ENCODE results near the gene ZNF23.

ZNF23 gene

DNA sequence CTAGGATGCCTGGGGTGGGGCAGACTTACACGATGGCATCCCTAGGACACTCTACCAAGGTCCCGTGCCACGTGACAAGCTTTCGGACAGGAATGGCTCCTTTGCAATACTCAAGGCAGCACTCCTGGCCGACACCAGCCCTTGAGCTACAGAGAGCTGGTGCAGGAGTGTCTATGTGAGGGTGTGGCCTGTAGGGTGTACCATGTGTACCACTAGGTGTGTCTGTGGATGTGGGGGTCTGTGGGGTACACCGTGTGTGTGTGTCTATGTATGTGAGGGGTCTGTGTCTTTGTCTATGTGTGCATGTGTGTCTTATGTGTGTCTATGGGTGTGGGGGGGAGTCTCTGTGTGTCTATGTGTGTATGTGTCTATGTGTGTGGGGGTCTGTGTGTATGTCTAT is 18.3 kb downstream of the ZNF23 start:
- peaks cover 23% of the 10 kb centered on the region for H3K36me3 Mint-ChIP-seq (ENCODE audit: low read depth)
- no peaks in the 10 kb centered on the region for H3K4me1 Mint-ChIP-seq (ENCODE audit: low read depth)
- peaks cover 30% of the 10 kb centered on the region for H3K9me3 Mint-ChIP-seq
- H3K27me3 Mint-ChIP-seq = peaks cover 10% of the 10 kb centered on the region
- H3K4me3 Mint-ChIP-seq = no peak overlapping the region
- no peak overlapping the region for H3K27ac Mint-ChIP-seq

DNA sequence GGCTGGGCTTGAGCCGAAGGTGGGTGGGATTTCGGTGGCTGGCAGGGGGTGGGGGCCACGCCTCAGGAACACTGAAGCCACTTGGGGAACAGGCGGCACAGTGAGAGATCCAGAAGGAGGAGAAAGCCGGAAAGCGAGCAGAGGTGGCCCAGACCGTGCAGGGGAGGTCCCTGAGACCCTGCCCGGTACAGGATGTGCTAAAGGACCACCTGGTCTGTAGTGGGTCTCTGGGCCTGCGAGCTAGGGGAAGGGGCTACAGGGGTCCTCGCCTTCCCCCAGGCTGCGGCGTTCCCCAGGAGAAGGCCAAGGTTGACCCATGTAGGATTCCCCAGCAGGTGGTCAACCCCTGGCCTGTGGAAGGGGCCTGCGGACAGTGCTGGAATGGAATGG is 20.0 kb downstream of the ZNF23 start, which contains the start of gene TLE7:
Gene TLE7 (minus strand): TSS at position 4 of the 390 bp plus-strand sequence. CDS start 8,730 bp downstream, outside the sequence.
- H3K4me1 Mint-ChIP-seq (ENCODE audit: low read depth) = no peaks in the 10 kb centered on the region
- peaks cover 22% of the 10 kb centered on the region for H3K27me3 Mint-ChIP-seq
- H3K9me3 Mint-ChIP-seq = peaks cover 17% of the 10 kb centered on the region
- no peak within 1 kb of the TSS for H3K4me3 Mint-ChIP-seq
- H3K36me3 Mint-ChIP-seq (ENCODE audit: low read depth) = peaks cover 7% of the 10 kb centered on the region
- H3K27ac Mint-ChIP-seq = no peak within 1 kb of the TSS

DNA sequence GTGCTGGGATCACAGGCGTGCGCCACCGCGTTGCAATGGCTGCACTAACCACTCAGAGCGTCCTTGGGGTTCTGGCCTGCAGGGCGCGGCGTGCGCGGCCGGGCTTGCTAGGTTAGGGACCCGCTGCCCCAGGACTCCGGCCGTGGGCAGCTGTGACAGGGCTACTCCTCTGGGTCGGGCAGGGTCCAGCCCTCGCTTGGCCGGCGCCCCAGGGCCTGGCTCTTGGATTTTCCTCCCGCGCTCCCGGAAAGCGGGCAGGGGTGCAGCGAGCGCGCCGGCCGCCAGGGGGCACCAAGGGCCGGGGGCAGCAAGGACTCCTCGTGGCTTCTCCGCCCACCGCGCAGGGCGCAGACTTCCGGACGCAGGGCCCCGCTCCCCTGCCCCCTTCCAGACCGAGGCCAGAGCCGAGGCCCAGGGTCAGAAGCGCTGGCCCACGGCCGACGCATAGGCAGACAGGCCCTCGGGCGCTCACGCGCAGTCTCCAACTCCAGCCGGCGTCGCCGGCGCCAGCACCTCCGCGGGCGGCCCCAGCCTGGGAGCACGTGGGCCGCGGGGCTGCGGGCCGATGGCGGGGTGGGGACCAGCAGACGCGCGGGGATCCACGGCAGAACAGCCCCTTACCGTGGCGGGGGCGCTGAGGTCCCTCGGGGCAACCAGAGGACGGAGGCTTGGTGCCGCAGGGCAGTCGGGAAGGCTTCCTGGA is 20.5 kb downstream of the ZNF23 start:
- Mint-ChIP-seq H3K4me1 (ENCODE audit: low read depth) (no peaks in the 10 kb centered on the region), H3K27ac (no peak overlapping the region), H3K9me3 (peaks cover 17% of the 10 kb centered on the region)

DNA sequence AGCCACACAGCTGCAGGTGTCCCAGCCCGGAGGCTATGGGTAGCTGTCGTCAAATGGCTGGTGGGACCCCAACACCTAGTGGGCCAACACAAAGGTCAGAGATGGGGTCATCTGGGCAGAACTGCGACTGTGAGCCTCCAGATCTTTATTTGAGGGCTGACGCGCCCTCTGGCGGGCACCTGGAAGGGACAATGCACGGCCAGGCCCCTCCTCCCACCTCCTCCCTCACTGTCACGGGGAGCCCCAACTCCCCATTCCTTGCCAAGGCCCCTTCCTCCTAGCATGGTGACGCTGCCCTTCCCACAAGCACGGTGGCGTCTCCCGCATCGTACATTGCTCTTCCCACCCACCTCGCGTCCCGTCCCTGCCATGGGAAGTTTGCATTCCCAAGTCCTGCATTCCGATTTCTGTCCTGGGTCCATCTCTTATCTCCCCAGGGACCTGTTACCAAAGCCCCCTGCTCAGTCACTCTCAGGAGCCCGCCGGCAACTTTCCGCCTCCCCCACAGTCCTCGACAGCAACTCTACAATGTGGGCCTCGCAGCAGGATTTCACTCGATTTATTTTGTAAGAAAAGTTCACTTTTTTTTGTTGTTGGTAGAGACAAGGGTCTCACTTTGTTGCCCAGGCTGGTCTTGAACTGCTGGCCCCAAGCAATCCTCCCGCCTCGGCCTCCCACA is 21.2 kb downstream of the ZNF23 start:
- Mint-ChIP-seq H3K4me1 (ENCODE audit: low read depth) (no peaks in the 10 kb centered on the region), H3K36me3 (ENCODE audit: low read depth) (peaks cover 4% of the 10 kb centered on the region), H3K27ac (no peak overlapping the region), H3K27me3 (peaks cover 26% of the 10 kb centered on the region), H3K9me3 (peaks cover 15% of the 10 kb centered on the region), H3K4me3 (no peak overlapping the region)

More for the DNA sequence above, 20.5 kb downstream of the ZNF23 start:
- Mint-ChIP-seq H3K27me3 (peaks cover 25% of the 10 kb centered on the region), H3K4me3 (no peak overlapping the region), H3K36me3 (ENCODE audit: low read depth) (peaks cover 7% of the 10 kb centered on the region)

DNA sequence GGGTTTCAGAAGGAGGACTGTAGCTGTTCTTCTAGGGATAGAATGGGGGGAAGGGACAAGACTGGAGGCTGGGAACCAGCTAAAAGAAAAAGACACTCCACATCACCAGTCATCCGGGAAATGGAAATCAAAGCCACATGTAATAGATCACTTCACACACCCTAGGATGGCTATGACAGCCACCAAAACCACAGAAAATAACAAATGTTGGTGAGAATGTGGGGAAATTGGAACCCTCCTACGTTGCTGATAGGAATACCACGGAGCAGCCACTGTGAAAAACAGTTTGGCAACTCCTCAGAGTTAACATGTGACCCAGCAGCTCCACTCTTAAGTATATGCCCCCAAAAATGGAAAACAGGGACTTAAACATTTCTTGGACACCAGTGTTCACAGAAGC is 22.5 kb downstream of the ZNF23 start:
- no peaks in the 10 kb centered on the region for H3K36me3 Mint-ChIP-seq (ENCODE audit: low read depth)
- no peaks in the 10 kb centered on the region for H3K4me1 Mint-ChIP-seq (ENCODE audit: low read depth)
- H3K27ac Mint-ChIP-seq = no peak overlapping the region
- peaks cover 8% of the 10 kb centered on the region for H3K9me3 Mint-ChIP-seq
- H3K27me3 Mint-ChIP-seq = peaks cover 29% of the 10 kb centered on the region
- no peak overlapping the region for H3K4me3 Mint-ChIP-seq

DNA sequence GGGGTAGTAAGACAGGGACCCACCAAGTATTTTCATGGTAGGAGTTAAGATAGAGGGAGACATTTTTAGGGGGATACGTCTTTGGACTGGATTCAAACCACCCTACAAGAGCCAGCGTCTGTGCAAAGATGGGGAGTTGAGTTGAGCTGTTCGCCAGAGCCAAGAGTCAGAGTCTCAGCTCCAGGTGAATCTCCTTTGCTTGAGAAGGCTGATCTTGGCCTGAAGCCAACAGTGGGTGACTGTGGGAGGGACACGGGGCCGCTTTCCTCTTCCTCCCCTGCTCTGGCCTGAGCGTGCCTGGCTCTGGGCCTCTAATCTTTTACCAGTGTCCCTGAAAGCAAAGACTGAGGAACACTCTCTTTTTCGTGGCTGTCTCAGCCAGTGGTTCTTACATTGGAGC is 25.6 kb downstream of the ZNF23 start:
- Mint-ChIP-seq H3K4me1 (ENCODE audit: low read depth) (no peaks in the 10 kb centered on the region), H3K27ac (no peak overlapping the region), H3K9me3 (no peaks in the 10 kb centered on the region), H3K4me3 (no peak overlapping the region), H3K36me3 (ENCODE audit: low read depth) (no peaks in the 10 kb centered on the region), H3K27me3 (peaks cover 29% of the 10 kb centered on the region)

DNA sequence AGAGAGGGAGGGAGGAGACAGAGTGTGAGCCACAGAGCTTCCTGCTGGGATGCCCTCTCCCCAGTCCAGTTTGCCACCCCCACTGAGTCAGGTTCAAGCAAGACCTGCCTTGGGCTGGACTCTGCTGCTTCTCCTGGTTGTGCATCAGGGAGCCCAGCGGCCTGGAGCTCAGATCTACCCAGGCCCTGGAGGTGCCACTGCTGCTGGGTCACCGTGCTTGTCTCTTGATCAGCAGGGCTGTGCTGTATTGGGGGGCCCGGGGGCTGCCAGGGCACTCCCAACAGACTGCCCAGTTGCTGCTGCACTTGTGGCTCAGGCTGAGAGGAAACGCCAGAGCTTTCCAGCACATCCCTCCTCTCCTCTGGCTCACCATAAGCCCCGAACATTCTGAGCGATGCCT is 29.1 kb downstream of the ZNF23 start:
- Mint-ChIP-seq H3K36me3 (ENCODE audit: low read depth) (no peaks in the 10 kb centered on the region), H3K4me3 (no peak overlapping the region), H3K9me3 (no peaks in the 10 kb centered on the region), H3K27ac (no peak overlapping the region), H3K27me3 (peaks cover 29% of the 10 kb centered on the region), H3K4me1 (ENCODE audit: low read depth) (no peaks in the 10 kb centered on the region)

DNA sequence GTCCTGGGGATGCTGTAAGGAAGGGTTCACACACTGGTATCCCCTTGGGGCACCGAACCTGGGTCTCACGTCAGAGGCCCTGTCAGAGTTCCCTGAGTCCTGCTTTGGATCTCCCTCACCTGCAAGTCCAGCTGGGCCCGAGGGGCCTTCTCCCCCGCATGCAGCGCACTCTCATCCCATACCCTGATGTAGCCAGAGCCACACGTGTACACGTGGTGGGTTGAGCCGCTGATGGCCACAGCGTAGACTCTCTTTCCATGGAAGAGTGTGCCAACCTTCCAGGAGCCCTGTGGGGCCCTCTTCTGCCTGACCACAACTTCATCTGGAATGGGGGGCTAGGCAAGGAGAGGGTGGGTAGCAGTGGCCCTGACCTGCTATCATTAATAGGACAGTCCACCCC is 30.1 kb downstream of the ZNF23 start:
- no peak overlapping the region for H3K27ac Mint-ChIP-seq
- no peaks in the 10 kb centered on the region for H3K9me3 Mint-ChIP-seq
- H3K27me3 Mint-ChIP-seq = peaks cover 26% of the 10 kb centered on the region

DNA sequence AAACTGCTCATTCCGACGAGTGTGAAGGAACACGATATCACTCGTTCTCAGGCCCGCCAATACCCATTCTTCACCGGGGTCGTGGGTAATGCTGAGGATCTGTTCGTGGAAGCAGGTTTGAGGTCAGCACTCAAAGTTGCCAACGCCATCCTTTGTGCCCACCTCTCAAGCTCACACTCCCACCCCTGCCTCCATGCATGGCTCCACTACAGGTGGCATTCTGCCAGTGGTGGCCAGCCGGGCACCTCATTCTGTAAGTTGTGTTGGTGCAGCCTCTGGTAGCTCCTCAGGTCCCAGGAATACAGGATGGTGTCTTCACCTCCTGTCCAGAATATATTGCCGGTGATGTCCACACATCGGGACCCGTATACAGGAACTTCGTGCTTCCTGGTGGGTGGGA is 30.9 kb downstream of the ZNF23 start:
- H3K27me3 Mint-ChIP-seq = peaks cover 31% of the 10 kb centered on the region
- peaks cover 3% of the 10 kb centered on the region for H3K4me1 Mint-ChIP-seq (ENCODE audit: low read depth)
- no peaks in the 10 kb centered on the region for H3K36me3 Mint-ChIP-seq (ENCODE audit: low read depth)
- no peak overlapping the region for H3K4me3 Mint-ChIP-seq
- H3K27ac Mint-ChIP-seq = no peak overlapping the region
- no peaks in the 10 kb centered on the region for H3K9me3 Mint-ChIP-seq

More for the DNA sequence above, 30.1 kb downstream of the ZNF23 start:
- no peak overlapping the region for H3K4me3 Mint-ChIP-seq
- no peaks in the 10 kb centered on the region for H3K4me1 Mint-ChIP-seq (ENCODE audit: low read depth)
- no peaks in the 10 kb centered on the region for H3K36me3 Mint-ChIP-seq (ENCODE audit: low read depth)

DNA sequence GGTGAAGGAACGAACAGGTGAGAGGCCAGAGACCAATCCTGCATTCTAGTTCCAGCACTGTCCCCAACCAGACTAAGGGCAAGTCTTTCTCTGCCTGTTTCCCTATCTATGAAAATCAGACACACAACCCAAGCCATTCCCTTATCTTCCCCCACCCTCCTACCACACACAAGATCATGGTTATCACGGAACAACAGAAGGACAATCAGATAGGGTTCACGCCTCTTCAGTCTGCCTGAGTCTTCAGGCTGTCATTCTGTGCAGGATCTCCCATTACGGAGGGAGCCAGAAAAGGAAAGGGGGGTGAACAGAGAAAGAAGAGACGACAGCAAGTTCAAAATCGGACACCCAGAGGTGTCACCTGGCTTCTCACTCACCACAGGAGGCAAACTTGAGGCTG is 31.3 kb downstream of the ZNF23 start:
- H3K27ac Mint-ChIP-seq = no peak overlapping the region
- H3K9me3 Mint-ChIP-seq = no peaks in the 10 kb centered on the region
- peaks cover 6% of the 10 kb centered on the region for H3K4me1 Mint-ChIP-seq (ENCODE audit: low read depth)
- no peaks in the 10 kb centered on the region for H3K36me3 Mint-ChIP-seq (ENCODE audit: low read depth)
- peaks cover 34% of the 10 kb centered on the region for H3K27me3 Mint-ChIP-seq
- H3K4me3 Mint-ChIP-seq = no peak overlapping the region

DNA sequence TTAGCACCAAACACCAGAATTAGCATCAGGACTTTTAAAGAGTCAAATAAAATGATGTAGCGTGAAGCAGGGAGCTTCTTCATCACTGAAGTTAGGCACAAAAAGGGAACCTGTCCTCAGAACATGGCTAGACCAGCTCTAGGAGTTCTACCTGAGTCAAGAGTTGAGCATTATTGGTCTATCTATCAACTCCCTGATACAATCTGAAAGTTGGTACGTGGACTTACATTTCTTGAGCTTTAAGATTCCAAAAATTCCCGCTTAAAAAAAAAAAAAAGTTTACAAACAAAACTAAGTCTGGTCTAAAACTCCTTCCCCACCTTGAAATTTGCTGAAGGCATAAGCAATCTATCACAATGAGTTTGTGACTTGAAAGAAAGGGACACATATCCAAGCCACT is 32.5 kb downstream of the ZNF23 start:
- Mint-ChIP-seq H3K27me3 (peaks cover 43% of the 10 kb centered on the region), H3K27ac (no peak overlapping the region), H3K36me3 (ENCODE audit: low read depth) (no peaks in the 10 kb centered on the region), H3K9me3 (no peaks in the 10 kb centered on the region), H3K4me1 (ENCODE audit: low read depth) (peaks cover 6% of the 10 kb centered on the region), H3K4me3 (no peak overlapping the region)

DNA sequence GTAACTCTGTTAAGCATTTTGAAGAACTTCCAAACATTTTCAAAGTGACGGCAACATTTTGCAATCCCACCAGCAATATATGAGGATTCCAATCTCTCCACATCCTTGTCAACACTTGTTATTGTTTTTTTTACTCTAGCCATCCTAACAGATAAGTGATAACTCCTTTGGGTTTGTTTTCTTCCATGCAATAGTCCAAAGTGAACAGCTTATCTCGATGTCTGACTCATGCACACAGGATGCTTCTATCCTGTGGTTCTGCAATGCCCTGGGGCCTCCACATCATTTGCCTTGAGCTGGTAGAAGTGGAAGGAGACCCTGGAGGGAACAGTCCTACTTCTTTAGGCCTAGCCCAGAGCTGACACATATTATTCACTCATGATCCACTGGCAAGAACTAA is 33.2 kb downstream of the ZNF23 start:
- Mint-ChIP-seq H3K36me3 (ENCODE audit: low read depth) (no peaks in the 10 kb centered on the region), H3K4me3 (no peak overlapping the region), H3K9me3 (no peaks in the 10 kb centered on the region)

DNA sequence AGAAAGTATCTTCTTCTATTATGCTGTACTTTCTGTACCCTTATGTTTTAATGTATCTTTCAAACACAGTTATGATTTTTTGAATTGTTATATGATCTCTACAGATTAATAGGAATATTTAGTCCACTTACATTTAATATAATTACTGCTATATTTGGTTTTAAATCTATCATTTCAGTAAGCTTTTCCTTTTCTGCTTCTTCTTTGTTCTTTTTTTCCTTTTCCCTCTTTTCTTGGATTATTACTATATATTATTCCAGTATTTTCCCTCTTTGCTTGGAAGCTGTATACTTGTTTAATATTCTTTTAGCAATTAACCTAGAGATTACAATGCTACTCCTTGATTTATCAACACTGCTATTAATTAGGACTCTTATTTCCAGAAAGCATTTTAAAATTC is 33.7 kb downstream of the ZNF23 start:
- Mint-ChIP-seq H3K9me3 (no peaks in the 10 kb centered on the region), H3K36me3 (ENCODE audit: low read depth) (no peaks in the 10 kb centered on the region), H3K4me1 (ENCODE audit: low read depth) (peaks cover 6% of the 10 kb centered on the region), H3K4me3 (no peak overlapping the region), H3K27ac (no peak overlapping the region), H3K27me3 (peaks cover 49% of the 10 kb centered on the region)

More for the DNA sequence above, 33.2 kb downstream of the ZNF23 start:
- Mint-ChIP-seq H3K27ac (no peak overlapping the region), H3K27me3 (peaks cover 48% of the 10 kb centered on the region), H3K4me1 (ENCODE audit: low read depth) (peaks cover 6% of the 10 kb centered on the region)

DNA sequence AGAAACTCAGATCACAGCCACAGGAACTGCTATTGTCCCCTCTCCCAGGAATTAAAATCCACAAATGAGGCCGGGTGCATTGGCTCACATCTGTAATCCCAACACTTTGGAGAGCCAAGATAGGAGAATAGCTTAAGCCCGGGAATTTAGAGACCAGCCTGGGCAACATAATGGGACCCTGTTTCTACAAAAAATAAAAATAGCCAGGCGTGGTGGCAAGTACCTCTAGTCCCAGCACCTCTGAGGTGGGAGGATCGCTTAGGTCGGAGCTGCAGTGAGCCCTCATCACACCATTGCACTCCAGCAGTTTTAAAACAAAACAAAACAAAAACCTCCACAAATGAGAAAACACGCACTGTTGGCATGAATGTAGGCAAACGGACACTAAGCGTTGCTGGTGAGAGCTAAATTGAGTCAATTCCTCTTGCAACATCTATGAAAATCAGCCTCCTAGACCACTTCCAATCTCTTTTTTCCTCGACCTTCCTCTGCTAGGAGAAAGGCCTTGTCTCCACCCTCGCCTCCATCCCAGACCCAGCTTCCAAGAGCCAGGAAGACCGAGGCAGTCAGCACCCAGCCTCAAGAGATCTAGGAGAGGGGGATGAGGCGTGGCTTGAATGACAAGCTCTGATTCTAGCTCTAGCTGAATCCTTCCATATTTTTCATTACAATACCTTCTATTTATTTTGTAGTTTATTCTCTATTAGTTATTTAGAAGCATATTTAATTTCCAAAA is 35.0 kb downstream of the ZNF23 start:
- Mint-ChIP-seq H3K36me3 (ENCODE audit: low read depth) (no peaks in the 10 kb centered on the region), H3K27ac (no peak overlapping the region), H3K9me3 (no peaks in the 10 kb centered on the region), H3K4me3 (no peak overlapping the region), H3K27me3 (peaks cover 56% of the 10 kb centered on the region), H3K4me1 (ENCODE audit: low read depth) (peaks cover 6% of the 10 kb centered on the region)
